IPS-15b (cell line): ENCODE measurements around the gene CCR7.

Source experiments
- H3K27me3 ChIP-seq: one replicate; pipeline ENCODE4 v1.6.1; 2013; ENCODE audit warnings: low read length; ENCODE audit not compliant: control insufficient read depth, insufficient read depth
- H3K36me3 ChIP-seq: one replicate; pipeline ENCODE4 v1.6.1; 2013; ENCODE audit warnings: low read length; ENCODE audit not compliant: control insufficient read depth, insufficient read depth
- H3K4me1 ChIP-seq: one replicate; pipeline ENCODE4 v1.6.1; 2013; ENCODE audit warnings: mild to moderate bottlenecking, low read length; ENCODE audit not compliant: control insufficient read depth, insufficient read depth
- H3K4me3 ChIP-seq: one replicate; pipeline ENCODE4 v1.5.1; 2013; ENCODE audit warnings: low read depth, low read length
- H3K9ac ChIP-seq: one replicate; pipeline ENCODE4 v1.6.1; 2013; ENCODE audit warnings: low read depth, mild to moderate bottlenecking, low read length
- H3K9me3 ChIP-seq: one replicate; pipeline ENCODE4 v1.6.1; 2013; ENCODE audit warnings: mild to moderate bottlenecking, low read length; ENCODE audit not compliant: control insufficient read depth, insufficient read depth

Gene CCR7

DNA sequence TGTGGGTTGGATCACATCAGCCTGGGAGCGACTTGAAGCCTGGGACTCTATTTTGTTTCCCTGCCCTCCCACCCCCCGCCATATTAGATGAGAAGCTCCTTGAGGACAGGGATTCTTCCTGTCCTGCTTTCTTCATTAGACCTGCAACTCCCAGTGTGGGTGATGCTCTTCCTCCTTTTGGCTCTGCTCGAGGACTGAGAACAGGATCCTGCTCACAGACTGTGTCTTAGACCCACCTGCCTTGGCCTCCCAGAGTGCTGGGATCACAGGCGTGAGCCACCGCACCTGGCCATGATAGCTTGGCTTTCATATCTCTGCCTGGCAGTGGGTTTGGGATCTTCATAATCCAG, 42.3 kb downstream of the CCR7 start:
- no peaks in the 10 kb centered on the region for H3K27me3 ChIP-seq
- H3K4me1 ChIP-seq = no peaks in the 10 kb centered on the region
- no peaks in the 10 kb centered on the region for H3K36me3 ChIP-seq
- H3K4me3 ChIP-seq = no peak overlapping the region
- H3K9ac ChIP-seq = no peak overlapping the region
- H3K9me3 ChIP-seq = no peaks in the 10 kb centered on the region

DNA sequence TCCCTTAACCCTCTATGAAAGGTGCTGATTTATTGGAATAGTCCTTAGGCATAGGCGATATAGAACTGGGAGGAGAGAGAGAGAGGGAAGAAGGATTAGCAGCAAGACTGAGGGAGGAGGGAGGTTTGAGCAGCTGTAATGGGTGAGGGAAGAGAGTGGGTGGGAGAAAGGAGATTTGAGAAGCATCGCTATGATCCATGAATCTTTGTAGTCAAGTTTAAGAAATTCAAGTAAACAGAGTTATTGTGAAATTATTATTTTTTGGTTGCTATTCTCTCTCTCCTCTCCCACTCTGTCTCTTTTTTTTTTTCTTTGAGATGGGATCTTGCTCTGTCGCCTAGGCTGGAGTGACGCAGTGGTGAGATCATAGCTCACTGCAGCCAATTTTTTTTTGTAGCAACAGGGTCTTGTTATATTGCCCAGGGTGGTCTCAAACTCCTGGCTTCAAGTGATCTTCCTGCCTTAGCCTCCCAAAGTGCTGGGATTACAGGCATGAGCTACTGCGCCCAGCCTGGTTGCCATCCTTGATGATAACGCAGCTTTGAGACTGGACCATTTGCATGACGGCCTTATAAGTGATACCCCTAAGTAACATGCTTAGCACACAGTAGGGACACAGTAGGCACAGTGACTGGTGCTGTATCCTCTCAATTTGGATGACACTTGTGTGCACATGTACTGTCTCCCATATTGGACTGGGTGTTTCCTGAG, 42.9 kb downstream of the CCR7 start:
- H3K4me3 ChIP-seq = no peak overlapping the region
- H3K4me1 ChIP-seq = no peaks in the 10 kb centered on the region

GRCh38 chr17:40520991-40521453, 44.2 kb downstream of the CCR7 start:
- Histone ChIP-seq H3K4me3 (no peak overlapping the region), H3K4me1 (no peaks in the 10 kb centered on the region), H3K36me3 (no peaks in the 10 kb centered on the region), H3K9me3 (no peaks in the 10 kb centered on the region), H3K27me3 (no peaks in the 10 kb centered on the region), H3K9ac (no peak overlapping the region)

More for the DNA sequence above, 42.9 kb downstream of the CCR7 start:
- Histone ChIP-seq H3K36me3 (no peaks in the 10 kb centered on the region), H3K9ac (no peak overlapping the region), H3K27me3 (no peaks in the 10 kb centered on the region), H3K9me3 (no peaks in the 10 kb centered on the region)

GRCh38 chr17:40519089-40519775, 46.0 kb downstream of the CCR7 start:
- Histone ChIP-seq H3K9ac (no peak overlapping the region), H3K4me1 (no peaks in the 10 kb centered on the region), H3K9me3 (no peaks in the 10 kb centered on the region), H3K4me3 (no peak overlapping the region), H3K36me3 (no peaks in the 10 kb centered on the region), H3K27me3 (no peaks in the 10 kb centered on the region)

DNA sequence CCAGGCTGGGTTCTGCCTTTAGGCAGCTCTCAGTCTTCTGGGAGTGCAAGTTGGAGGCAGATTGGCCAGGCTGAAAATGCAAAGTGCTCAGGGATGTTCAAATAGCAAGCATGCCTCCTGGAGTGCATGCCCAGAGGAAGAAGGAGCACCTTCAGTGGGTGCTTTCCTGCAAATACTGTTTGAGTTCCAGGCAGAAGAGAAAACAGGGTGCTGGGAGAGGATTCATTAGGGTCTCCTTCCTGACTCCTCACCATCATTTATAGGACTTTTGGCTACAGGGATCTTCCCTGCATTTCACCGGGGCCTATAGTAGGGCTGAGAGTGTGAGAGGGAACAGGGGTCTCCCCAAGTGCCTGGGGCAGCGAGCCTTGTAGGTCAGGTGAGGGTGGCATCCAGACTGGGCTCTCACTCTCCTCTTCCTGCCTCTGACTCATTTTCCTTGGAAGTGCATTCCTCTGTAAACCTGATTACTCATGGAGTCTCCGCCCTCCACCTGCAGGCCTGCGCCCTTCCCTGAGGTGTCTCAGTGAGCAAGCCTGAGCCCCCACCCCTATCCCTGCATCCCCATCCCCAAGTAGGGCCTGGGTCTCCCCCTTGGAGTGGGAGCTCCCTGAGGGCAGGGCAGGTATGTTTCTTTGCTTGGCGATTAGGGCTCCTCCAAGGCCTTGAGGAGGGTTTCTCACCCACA, 46.7 kb downstream of the CCR7 start:
- Histone ChIP-seq H3K4me3 (no peak overlapping the region), H3K27me3 (no peaks in the 10 kb centered on the region), H3K4me1 (no peaks in the 10 kb centered on the region), H3K9me3 (no peaks in the 10 kb centered on the region), H3K36me3 (no peaks in the 10 kb centered on the region), H3K9ac (no peak overlapping the region)

DNA sequence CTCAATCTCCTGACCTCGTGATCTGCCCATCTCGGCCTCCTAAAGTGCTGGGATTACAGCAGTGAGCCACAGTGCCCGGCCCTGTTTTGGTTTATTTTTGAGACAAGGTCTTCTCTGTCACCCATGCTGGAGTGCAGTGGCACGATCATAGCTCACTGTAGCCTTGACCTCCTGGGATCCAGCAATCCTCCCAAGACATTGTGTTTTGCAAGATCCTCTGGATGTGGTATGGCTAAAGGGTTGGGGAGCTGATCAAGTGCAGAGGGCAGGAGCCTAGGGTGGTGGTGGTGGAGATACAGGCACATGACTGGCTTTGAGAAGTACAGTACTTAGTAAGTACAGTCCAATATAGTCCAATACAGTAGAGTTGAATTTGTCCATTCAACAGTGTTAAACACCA, 47.3 kb downstream of the CCR7 start:
- H3K36me3 ChIP-seq = no peaks in the 10 kb centered on the region
- no peak overlapping the region for H3K9ac ChIP-seq
- H3K9me3 ChIP-seq = no peaks in the 10 kb centered on the region
- no peaks in the 10 kb centered on the region for H3K27me3 ChIP-seq
- no peaks in the 10 kb centered on the region for H3K4me1 ChIP-seq
- no peak overlapping the region for H3K4me3 ChIP-seq

- H3K9me3 ChIP-seq = no peaks in the 10 kb centered on the region
- no peaks in the 10 kb centered on the region for H3K27me3 ChIP-seq
- H3K36me3 ChIP-seq = no peaks in the 10 kb centered on the region
- H3K9ac ChIP-seq = no peak overlapping the region
- H3K4me1 ChIP-seq = no peaks in the 10 kb centered on the region
- no peak overlapping the region for H3K4me3 ChIP-seq
Measured at GRCh38 chr17:40517286-40517662, 48.0 kb downstream of the CCR7 start.

GRCh38 chr17:40516581-40517285, 48.5 kb downstream of the CCR7 start:
- no peak overlapping the region for H3K9ac ChIP-seq
- no peaks in the 10 kb centered on the region for H3K36me3 ChIP-seq
- no peaks in the 10 kb centered on the region for H3K9me3 ChIP-seq
- H3K27me3 ChIP-seq = no peaks in the 10 kb centered on the region
- no peak overlapping the region for H3K4me3 ChIP-seq
- no peaks in the 10 kb centered on the region for H3K4me1 ChIP-seq

- no peaks in the 10 kb centered on the region for H3K36me3 ChIP-seq
- H3K9me3 ChIP-seq = no peaks in the 10 kb centered on the region
- no peaks in the 10 kb centered on the region for H3K27me3 ChIP-seq
- H3K9ac ChIP-seq = no peak overlapping the region
- no peak overlapping the region for H3K4me3 ChIP-seq
- H3K4me1 ChIP-seq = peaks cover 2% of the 10 kb centered on the region
Measured at GRCh38 chr17:40515491-40516041, 49.7 kb downstream of the CCR7 start.

- Histone ChIP-seq H3K4me1 (peaks cover 4% of the 10 kb centered on the region), H3K9me3 (no peaks in the 10 kb centered on the region), H3K36me3 (no peaks in the 10 kb centered on the region), H3K27me3 (no peaks in the 10 kb centered on the region), H3K4me3 (no peak overlapping the region), H3K9ac (no peak overlapping the region)
Measured at GRCh38 chr17:40515011-40515410, 50.3 kb downstream of the CCR7 start.

GRCh38 chr17:40514013-40514875, 51.0 kb downstream of the CCR7 start:
- Histone ChIP-seq H3K4me1 (peaks cover 4% of the 10 kb centered on the region), H3K4me3 (no peak overlapping the region), H3K27me3 (no peaks in the 10 kb centered on the region), H3K36me3 (no peaks in the 10 kb centered on the region), H3K9me3 (no peaks in the 10 kb centered on the region), H3K9ac (no peak overlapping the region)
